ENCODE data around the gene NAP1L4.

Gene NAP1L4

GRCh38 chr11:3022982-3023381, 30.9 kb upstream of the NAP1L4 start:
- no peaks in the 10 kb centered on the region for H3K9me3 ChIP-seq (ENCODE audit: control insufficient read depth in 1 of 2, low read length in 2 of 2)
- H3K27ac ChIP-seq (ENCODE audit: low read depth, low read length) = no peak overlapping the region
- H3K4me1 ChIP-seq (ENCODE audit: control insufficient read depth in 1 of 2, insufficient read depth in 2 of 2, low read length in 2 of 2) = peaks cover 8% of the 10 kb centered on the region in 2 donors
- H3K9ac ChIP-seq (ENCODE audit: low read depth in 1 of 2, low read length in 2 of 2) = no peak overlapping the region
- H3K4me3 ChIP-seq (ENCODE audit: low read depth in 1 of 2, low read length in 2 of 2) = no peak overlapping the region
- H3K36me3 ChIP-seq (ENCODE audit: control insufficient read depth in 1 of 2, insufficient read depth in 2 of 2, low read length in 2 of 2) = peaks cover 28 to 59% of the 10 kb centered on the region in 2 donors
- no peaks in the 10 kb centered on the region for H3K27me3 ChIP-seq (ENCODE audit: control insufficient read depth in 1 of 2, insufficient read depth in 2 of 2, low read length in 2 of 2)

GRCh38 chr11:3022300-3022967, 30.3 kb upstream of the NAP1L4 start:
- H3K4me1 ChIP-seq (ENCODE audit: control insufficient read depth in 1 of 2, insufficient read depth in 2 of 2, low read length in 2 of 2) = peaks cover 8% of the 10 kb centered on the region in 2 donors
- no peak overlapping the region for H3K4me3 ChIP-seq (ENCODE audit: low read depth in 1 of 2, low read length in 2 of 2)
- no peaks in the 10 kb centered on the region for H3K9me3 ChIP-seq (ENCODE audit: control insufficient read depth in 1 of 2, low read length in 2 of 2)
- no peak overlapping the region for H3K9ac ChIP-seq (ENCODE audit: low read depth in 1 of 2, low read length in 2 of 2)
- H3K27ac ChIP-seq (ENCODE audit: low read depth, low read length) = no peak overlapping the region
- no peaks in the 10 kb centered on the region for H3K27me3 ChIP-seq (ENCODE audit: control insufficient read depth in 1 of 2, insufficient read depth in 2 of 2, low read length in 2 of 2)
- H3K36me3 ChIP-seq (ENCODE audit: control insufficient read depth in 1 of 2, insufficient read depth in 2 of 2, low read length in 2 of 2) = peaks cover 32 to 62% of the 10 kb centered on the region in 2 donors

DNA sequence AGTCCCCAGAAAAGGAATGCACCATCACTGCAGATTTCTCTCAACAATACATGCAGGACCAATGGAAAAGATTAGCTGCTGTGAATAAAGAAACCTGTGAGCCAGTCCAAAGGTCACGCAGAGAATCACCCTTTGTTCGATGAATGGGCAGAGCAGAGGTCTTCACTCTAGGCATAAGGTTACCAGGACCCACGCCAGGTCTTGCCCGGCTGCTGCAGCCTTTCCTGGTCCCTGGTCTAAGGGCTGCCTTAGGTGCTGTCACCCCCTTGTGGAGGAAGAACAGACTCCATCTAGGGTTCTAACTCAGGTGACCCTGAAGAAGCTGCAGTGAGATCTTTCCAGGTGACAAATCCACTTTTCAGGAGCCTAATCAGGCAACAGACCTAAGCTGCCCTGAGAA, 29.0 kb upstream of the NAP1L4 start:
- Histone ChIP-seq H3K4me1 (ENCODE audit: control insufficient read depth in 1 of 2, insufficient read depth in 2 of 2, low read length in 2 of 2) (peaks cover 8% of the 10 kb centered on the region in 2 donors), H3K9ac (ENCODE audit: low read depth in 1 of 2, low read length in 2 of 2) (no peak overlapping the region), H3K27ac (ENCODE audit: low read depth, low read length) (no peak overlapping the region), H3K9me3 (ENCODE audit: control insufficient read depth in 1 of 2, low read length in 2 of 2) (no peaks in the 10 kb centered on the region), H3K27me3 (ENCODE audit: control insufficient read depth in 1 of 2, insufficient read depth in 2 of 2, low read length in 2 of 2) (no peaks in the 10 kb centered on the region), H3K36me3 (ENCODE audit: control insufficient read depth in 1 of 2, insufficient read depth in 2 of 2, low read length in 2 of 2) (peaks cover 31 to 62% of the 10 kb centered on the region in 2 donors), H3K4me3 (ENCODE audit: low read depth in 1 of 2, low read length in 2 of 2) (no peak overlapping the region)

DNA sequence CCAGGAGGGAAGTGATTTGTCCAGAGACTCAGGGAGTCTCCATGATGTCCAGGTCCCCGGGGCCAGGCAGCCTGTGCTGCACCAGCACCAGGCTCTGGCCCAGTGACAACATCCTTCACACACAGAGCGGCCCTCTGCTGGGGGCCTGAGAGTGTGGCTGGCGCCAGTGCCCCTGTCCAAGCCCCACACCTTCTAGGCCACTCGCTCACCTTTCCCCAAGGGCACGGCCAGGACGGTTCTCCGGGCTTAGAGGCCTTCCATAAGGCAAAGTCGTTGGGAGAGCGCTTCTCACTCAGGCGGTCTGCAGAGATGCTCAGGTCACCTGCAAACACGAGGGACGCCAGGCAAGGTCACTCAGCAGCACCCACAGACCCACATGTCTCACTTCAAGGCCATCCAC, 27.9 kb upstream of the NAP1L4 start:
- Histone ChIP-seq H3K36me3 (ENCODE audit: control insufficient read depth in 1 of 2, insufficient read depth in 2 of 2, low read length in 2 of 2) (peaks cover 39 to 66% of the 10 kb centered on the region in 2 donors), H3K9ac (ENCODE audit: low read depth in 1 of 2, low read length in 2 of 2) (no peak overlapping the region), H3K27ac (ENCODE audit: low read depth, low read length) (no peak overlapping the region), H3K4me3 (ENCODE audit: low read depth in 1 of 2, low read length in 2 of 2) (no peak overlapping the region), H3K4me1 (ENCODE audit: control insufficient read depth in 1 of 2, insufficient read depth in 2 of 2, low read length in 2 of 2) (peaks cover 8 to 11% of the 10 kb centered on the region in 2 donors), H3K27me3 (ENCODE audit: control insufficient read depth in 1 of 2, insufficient read depth in 2 of 2, low read length in 2 of 2) (no peaks in the 10 kb centered on the region), H3K9me3 (ENCODE audit: control insufficient read depth in 1 of 2, low read length in 2 of 2) (no peaks in the 10 kb centered on the region)

DNA sequence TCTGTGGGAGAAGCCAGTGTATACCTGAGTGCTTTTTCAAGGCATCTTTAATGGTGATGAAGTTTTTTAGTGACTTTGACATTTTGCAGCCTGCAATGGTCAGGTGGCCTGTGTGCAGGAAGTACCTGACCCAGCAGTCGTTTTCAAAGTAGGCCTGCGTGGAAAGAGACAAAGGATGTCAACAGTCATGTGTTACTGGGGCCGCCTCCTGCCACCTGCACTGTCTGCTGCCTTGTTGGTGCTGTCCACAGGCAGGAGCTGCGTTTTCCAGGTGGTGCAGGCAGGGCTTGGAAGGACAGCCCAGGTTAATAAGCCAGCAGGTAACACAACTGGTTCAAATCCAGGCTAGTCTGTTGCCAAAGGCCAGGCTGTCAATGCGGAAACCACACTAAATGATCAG, 26.5 kb upstream of the NAP1L4 start:
- no peaks in the 10 kb centered on the region for H3K27me3 ChIP-seq (ENCODE audit: control insufficient read depth in 1 of 2, insufficient read depth in 2 of 2, low read length in 2 of 2)
- no peak overlapping the region for H3K4me3 ChIP-seq (ENCODE audit: low read depth in 1 of 2, low read length in 2 of 2)
- no peaks in the 10 kb centered on the region for H3K9me3 ChIP-seq (ENCODE audit: control insufficient read depth in 1 of 2, low read length in 2 of 2)
- peaks cover 43 to 75% of the 10 kb centered on the region in 2 donors for H3K36me3 ChIP-seq (ENCODE audit: control insufficient read depth in 1 of 2, insufficient read depth in 2 of 2, low read length in 2 of 2)
- no peak overlapping the region for H3K9ac ChIP-seq (ENCODE audit: low read depth in 1 of 2, low read length in 2 of 2)
- no peak overlapping the region for H3K27ac ChIP-seq (ENCODE audit: low read depth, low read length)
- peaks cover 8 to 11% of the 10 kb centered on the region in 2 donors for H3K4me1 ChIP-seq (ENCODE audit: control insufficient read depth in 1 of 2, insufficient read depth in 2 of 2, low read length in 2 of 2)

DNA sequence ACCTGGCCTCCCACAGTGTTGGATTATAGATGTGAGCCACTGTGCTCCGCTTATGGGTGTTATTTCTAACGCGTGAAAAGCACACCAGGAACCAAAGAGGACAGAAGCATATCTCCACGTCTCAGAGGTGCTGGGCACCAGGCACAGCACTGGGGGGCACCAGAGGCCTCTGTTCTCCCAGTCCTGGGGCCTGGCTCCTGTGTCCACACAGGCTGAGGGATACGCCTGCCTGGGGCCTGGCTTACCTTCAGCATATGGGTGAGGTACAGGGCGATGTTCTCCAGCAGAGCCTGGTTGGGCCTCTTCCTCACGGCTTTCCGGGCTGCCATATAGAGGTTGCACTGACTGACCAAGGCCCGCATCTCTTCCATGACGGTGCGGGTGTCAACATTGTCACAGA, 24.7 kb upstream of the NAP1L4 start:
- H3K36me3 ChIP-seq (ENCODE audit: control insufficient read depth in 1 of 2, insufficient read depth in 2 of 2, low read length in 2 of 2) = peaks cover 51 to 76% of the 10 kb centered on the region in 2 donors
- no peaks in the 10 kb centered on the region for H3K9me3 ChIP-seq (ENCODE audit: control insufficient read depth in 1 of 2, low read length in 2 of 2)

GRCh38 chr11:3015796-3016195, 23.7 kb upstream of the NAP1L4 start:
- H3K4me1 ChIP-seq (ENCODE audit: control insufficient read depth in 1 of 2, insufficient read depth in 2 of 2, low read length in 2 of 2) = peaks cover 3 to 5% of the 10 kb centered on the region in 2 donors
- H3K9ac ChIP-seq (ENCODE audit: low read depth in 1 of 2, low read length in 2 of 2) = no peak overlapping the region
- peaks cover 55 to 83% of the 10 kb centered on the region in 2 donors for H3K36me3 ChIP-seq (ENCODE audit: control insufficient read depth in 1 of 2, insufficient read depth in 2 of 2, low read length in 2 of 2)
- H3K4me3 ChIP-seq (ENCODE audit: low read depth in 1 of 2, low read length in 2 of 2) = no peak overlapping the region
- no peaks in the 10 kb centered on the region for H3K9me3 ChIP-seq (ENCODE audit: control insufficient read depth in 1 of 2, low read length in 2 of 2)
- no peaks in the 10 kb centered on the region for H3K27me3 ChIP-seq (ENCODE audit: control insufficient read depth in 1 of 2, insufficient read depth in 2 of 2, low read length in 2 of 2)
- H3K27ac ChIP-seq (ENCODE audit: low read depth, low read length) = no peak overlapping the region

More for the DNA sequence above, 24.7 kb upstream of the NAP1L4 start:
- H3K27ac ChIP-seq (ENCODE audit: low read depth, low read length) = no peak overlapping the region
- H3K9ac ChIP-seq (ENCODE audit: low read depth in 1 of 2, low read length in 2 of 2) = no peak overlapping the region
- H3K4me3 ChIP-seq (ENCODE audit: low read depth in 1 of 2, low read length in 2 of 2) = no peak overlapping the region
- H3K27me3 ChIP-seq (ENCODE audit: control insufficient read depth in 1 of 2, insufficient read depth in 2 of 2, low read length in 2 of 2) = no peaks in the 10 kb centered on the region
- peaks cover 8 to 11% of the 10 kb centered on the region in 2 donors for H3K4me1 ChIP-seq (ENCODE audit: control insufficient read depth in 1 of 2, insufficient read depth in 2 of 2, low read length in 2 of 2)

DNA sequence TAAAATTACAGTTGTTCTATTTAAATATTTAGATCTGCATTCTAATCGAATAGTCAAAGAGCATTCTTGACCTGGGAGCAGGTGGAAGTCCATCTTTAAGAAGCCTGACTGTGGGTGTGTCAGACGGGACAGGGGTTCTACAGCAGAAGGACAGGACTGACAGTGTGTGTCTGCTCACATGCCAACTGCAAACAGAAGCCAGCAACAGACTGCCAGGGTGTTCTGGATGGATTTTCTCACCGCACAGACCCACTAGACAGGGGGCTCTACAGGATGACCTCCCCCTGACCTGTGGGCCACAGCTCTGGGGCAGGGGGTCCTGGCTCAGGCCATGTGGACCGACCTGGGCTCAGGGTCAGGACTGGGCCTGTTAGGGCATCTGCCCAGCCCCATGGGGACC, 22.8 kb upstream of the NAP1L4 start:
- H3K9ac ChIP-seq (ENCODE audit: low read depth in 1 of 2, low read length in 2 of 2) = no peak overlapping the region
- H3K36me3 ChIP-seq (ENCODE audit: control insufficient read depth in 1 of 2, insufficient read depth in 2 of 2, low read length in 2 of 2) = peaks cover 51 to 85% of the 10 kb centered on the region in 2 donors
- peaks cover 0 to 3% of the 10 kb centered on the region in 2 donors for H3K4me1 ChIP-seq (ENCODE audit: control insufficient read depth in 1 of 2, insufficient read depth in 2 of 2, low read length in 2 of 2)
- no peak overlapping the region for H3K27ac ChIP-seq (ENCODE audit: low read depth, low read length)
- H3K4me3 ChIP-seq (ENCODE audit: low read depth in 1 of 2, low read length in 2 of 2) = no peak overlapping the region
- H3K27me3 ChIP-seq (ENCODE audit: control insufficient read depth in 1 of 2, insufficient read depth in 2 of 2, low read length in 2 of 2) = no peaks in the 10 kb centered on the region
- no peaks in the 10 kb centered on the region for H3K9me3 ChIP-seq (ENCODE audit: control insufficient read depth in 1 of 2, low read length in 2 of 2)

DNA sequence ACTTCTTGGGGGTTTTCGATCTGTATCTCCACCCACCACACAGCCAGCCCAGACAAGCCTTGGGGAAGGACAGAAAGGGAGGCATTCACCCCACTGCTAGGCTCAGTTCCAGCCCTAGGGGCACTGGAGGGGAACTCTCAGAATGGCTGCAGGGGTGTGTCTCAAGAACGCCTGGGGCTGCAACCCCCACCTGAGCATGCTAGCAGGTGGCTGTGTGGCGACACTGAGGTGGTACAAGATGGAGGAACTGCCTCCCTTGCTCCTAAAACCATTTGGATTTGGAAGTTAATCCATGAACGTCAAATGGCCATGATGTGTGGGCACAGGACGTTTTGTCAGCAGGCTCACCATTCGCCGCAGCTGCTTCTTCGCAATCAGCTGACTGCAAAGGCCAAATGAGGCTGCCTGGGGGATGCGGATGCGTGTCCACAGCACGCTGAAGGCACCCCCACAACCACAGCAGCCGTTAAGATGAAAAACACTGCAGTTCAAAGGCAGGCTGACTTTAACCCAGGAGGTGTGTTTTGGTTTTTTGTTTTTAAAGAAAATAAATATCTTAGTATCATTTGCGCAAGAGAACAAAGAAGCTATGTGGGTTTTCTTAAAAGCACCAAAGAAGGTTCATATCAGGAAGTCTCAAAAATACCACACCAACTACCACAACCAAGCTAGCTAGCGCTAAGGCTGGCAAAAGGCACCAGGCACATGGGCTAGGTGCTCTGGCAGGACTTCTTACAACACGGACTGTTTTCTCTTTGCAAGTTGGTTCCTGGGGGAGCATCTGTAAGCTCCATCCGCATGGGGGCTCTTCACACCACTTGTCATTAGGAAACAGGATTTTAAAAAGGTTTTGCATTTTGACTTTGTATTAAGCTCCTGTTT, 22.2 kb upstream of the NAP1L4 start:
- H3K4me1 ChIP-seq (ENCODE audit: control insufficient read depth in 1 of 2, insufficient read depth in 2 of 2, low read length in 2 of 2) = peaks cover 0 to 3% of the 10 kb centered on the region in 2 donors
- H3K9ac ChIP-seq (ENCODE audit: low read depth in 1 of 2, low read length in 2 of 2) = no peak overlapping the region
- no peaks in the 10 kb centered on the region for H3K9me3 ChIP-seq (ENCODE audit: control insufficient read depth in 1 of 2, low read length in 2 of 2)
- H3K36me3 ChIP-seq (ENCODE audit: control insufficient read depth in 1 of 2, insufficient read depth in 2 of 2, low read length in 2 of 2) = peaks cover 47 to 83% of the 10 kb centered on the region in 2 donors
- no peak overlapping the region for H3K27ac ChIP-seq (ENCODE audit: low read depth, low read length)
- no peaks in the 10 kb centered on the region for H3K27me3 ChIP-seq (ENCODE audit: control insufficient read depth in 1 of 2, insufficient read depth in 2 of 2, low read length in 2 of 2)
- no peak overlapping the region for H3K4me3 ChIP-seq (ENCODE audit: low read depth in 1 of 2, low read length in 2 of 2)
